Muscle of leg (tissue), 11 donors: ENCODE data around the gene VSIG10L2. TPM values are rescaled to one million over a fixed set of nuclear protein-coding genes. Genes with fewer than 3 reads are reported as not detected.

Experiments used
- DNase-seq: peaks from one replicate; pipeline ENCODE4 v3.0.0; 2013
- H3K27ac ChIP-seq: one replicate; pipeline ENCODE4 v1.5.1; 2013; ENCODE audit warnings: mild to moderate bottlenecking, low read length, control low read depth
- H3K27me3 ChIP-seq: one replicate; pipeline ENCODE4 v1.6.1; 2013; ENCODE audit warnings: low read length; ENCODE audit not compliant: control insufficient read depth, insufficient read depth
- H3K36me3 ChIP-seq: one replicate; pipeline ENCODE4 v1.6.1; 2013; ENCODE audit warnings: low read length; ENCODE audit not compliant: control insufficient read depth, insufficient read depth
- H3K4me1 ChIP-seq: one replicate; pipeline ENCODE4 v1.6.1; 2013; ENCODE audit warnings: low read length; ENCODE audit not compliant: control insufficient read depth, insufficient read depth
- H3K4me3 ChIP-seq: one replicate; pipeline ENCODE4 v1.5.1; 2013; ENCODE audit warnings: low read length, control low read depth
- H3K9me3 ChIP-seq: replicated peaks from 2 replicates; pipeline ENCODE4 v1.6.1; 2013; ENCODE audit warnings: low read depth, low read length; ENCODE audit not compliant: control insufficient read depth
- WGBS: methylation state at CpG from one replicate; pipeline ENCODE4 v1.1.5; 2013; ENCODE audit warnings: missing lambda C conversion rate; ENCODE audit not compliant: insufficient coverage; 5-methylcytosine and 5-hydroxymethylcytosine counted together
- polyA plus RNA-seq, 8 donors: library from polyadenylated mRNA; unstranded; fragments of 120-200 nt; gene quantifications; one replicate each; pipeline versions ENCODE4 v1.2.1 to v1.2.3, GENCODE V29; 2013; ENCODE audit warnings: inconsistent platforms in 1 of 8, low replicate concordance in 1 of 8; ENCODE audit not compliant: insufficient read length in 8 of 8, insufficient read depth in 1 of 8
- total RNA-seq: library from RNA; stranded (reverse); fragments of 120-200 nt; gene quantifications from one replicate; pipeline ENCODE4 v1.2.4, GENCODE V29; 2013

VSIG10L2 gene
- total and polyA plus RNA-seq, 9 donors: 0.03 to 0.27 (median 0.04) TPM; not detected in 6

- peak; percentile 93 for DNase-seq
- H3K4me3 ChIP-seq: no peak overlapping the region
- WGBS: 17% methylated on average over 1 of the region's 4 CpGs
- peak overlapping the region; percentile 47 for H3K27ac ChIP-seq
- no peaks in the 10 kb centered on the region for H3K27me3 ChIP-seq
- H3K36me3 ChIP-seq: no peaks in the 10 kb centered on the region
- peaks cover 2% of the 10 kb centered on the region for H3K9me3 ChIP-seq
- H3K4me1 ChIP-seq: peaks cover 47% of the 10 kb centered on the region
These were observed 6.7 kb upstream of the VSIG10L2 start for GRCh38 chr11:125939081-125939521.

DNA sequence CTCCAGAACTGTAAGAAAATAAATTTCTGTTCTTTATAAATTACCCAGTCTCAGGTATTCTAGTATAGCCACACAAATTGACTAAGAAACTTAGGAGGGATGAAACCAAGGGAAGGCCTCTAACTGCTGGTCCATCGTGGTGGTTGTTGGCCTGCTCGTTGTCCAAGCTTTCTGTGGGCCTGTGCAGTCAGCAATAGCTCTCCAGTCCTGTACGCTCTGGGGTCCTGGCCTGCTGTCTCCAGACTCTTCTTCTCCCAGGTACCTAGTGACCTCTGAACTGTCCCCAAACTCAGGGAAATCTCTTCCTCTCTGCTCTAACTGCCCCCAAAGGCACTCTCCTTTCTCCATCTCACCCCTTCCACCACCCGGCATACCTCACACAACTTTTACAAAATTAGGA lies 5.7 kb upstream of the VSIG10L2 start:
- no peak overlapping the region for H3K4me3 ChIP-seq
- peaks cover 50% of the 10 kb centered on the region for H3K4me1 ChIP-seq
- H3K9me3 ChIP-seq: no peaks in the 10 kb centered on the region
- no peaks in the 10 kb centered on the region for H3K27me3 ChIP-seq
- no peak for DNase-seq
- WGBS: 89% methylated on average over 3 of the region's 4 CpGs
- H3K27ac ChIP-seq: no peak overlapping the region
- no peaks in the 10 kb centered on the region for H3K36me3 ChIP-seq

DNA sequence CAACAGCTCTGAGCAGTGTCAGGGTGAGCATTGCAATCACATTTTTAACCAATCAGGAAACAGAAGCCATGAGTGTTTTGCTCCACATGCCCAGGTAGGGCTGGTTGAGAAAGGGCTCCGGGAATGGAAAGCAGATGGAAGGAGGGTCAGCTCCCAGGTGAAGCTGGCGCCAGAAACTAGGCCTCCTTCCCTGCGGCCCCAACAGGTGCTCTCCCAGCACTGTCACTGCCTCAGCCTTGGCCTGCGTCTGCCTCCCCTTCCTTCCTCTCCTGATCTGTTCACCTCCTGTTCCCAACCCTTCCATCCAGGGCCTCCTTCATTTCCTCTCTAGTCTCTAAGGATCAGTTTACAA lies 4.6 kb upstream of the VSIG10L2 start:
- 29% methylated on average over 3 of the region's 4 CpGs for WGBS
- DNase-seq: no peak
- no peak overlapping the region for H3K4me3 ChIP-seq
- peaks cover 5% of the 10 kb centered on the region for H3K27me3 ChIP-seq
- H3K36me3 ChIP-seq: no peaks in the 10 kb centered on the region
- H3K27ac ChIP-seq: peak overlapping the region; percentile 79
- no peaks in the 10 kb centered on the region for H3K9me3 ChIP-seq
- H3K4me1 ChIP-seq: peaks cover 42% of the 10 kb centered on the region

GRCh38 chr11:125941619-125942611 lies 3.9 kb upstream of the VSIG10L2 start:
- no peaks in the 10 kb centered on the region for H3K36me3 ChIP-seq
- H3K4me3 ChIP-seq: no peak overlapping the region
- peaks cover 5% of the 10 kb centered on the region for H3K27me3 ChIP-seq
- H3K27ac ChIP-seq: peak overlapping the region; percentile 79
- no peaks in the 10 kb centered on the region for H3K9me3 ChIP-seq
- H3K4me1 ChIP-seq: peaks cover 42% of the 10 kb centered on the region
- WGBS: 18% methylated on average over 19 of the region's 20 CpGs
- peak; percentile 90 for DNase-seq

GRCh38 chr11:125942771-125943428 lies 2.9 kb upstream of the VSIG10L2 start:
- H3K4me1 ChIP-seq: peaks cover 42% of the 10 kb centered on the region
- DNase-seq: no peak
- H3K27ac ChIP-seq: no peak overlapping the region
- H3K9me3 ChIP-seq: no peaks in the 10 kb centered on the region
- H3K36me3 ChIP-seq: no peaks in the 10 kb centered on the region
- H3K27me3 ChIP-seq: peaks cover 5% of the 10 kb centered on the region
- WGBS: 78% methylated on average over 9 of the region's 12 CpGs
- no peak overlapping the region for H3K4me3 ChIP-seq

- peaks cover 5% of the 10 kb centered on the region for H3K27me3 ChIP-seq
- 80% methylated on average over 5 of the region's 9 CpGs for WGBS
These were observed 2.0 kb upstream of the VSIG10L2 start for GRCh38 chr11:125943661-125944349.

GRCh38 chr11:125944350-125945010 lies 1.4 kb upstream of the VSIG10L2 start:
- no peaks in the 10 kb centered on the region for H3K36me3 ChIP-seq
- H3K27me3 ChIP-seq: peaks cover 5% of the 10 kb centered on the region
- 75% methylated on average over 5 of the region's 13 CpGs for WGBS
- no peak for DNase-seq
- peaks cover 29% of the 10 kb centered on the region for H3K4me1 ChIP-seq
- no peak overlapping the region for H3K4me3 ChIP-seq
- no peaks in the 10 kb centered on the region for H3K9me3 ChIP-seq
- no peak overlapping the region for H3K27ac ChIP-seq

More at GRCh38 chr11:125943661-125944349, 2.0 kb upstream of the VSIG10L2 start:
- Histone ChIP-seq H3K9me3 (no peaks in the 10 kb centered on the region), H3K27ac (no peak overlapping the region), H3K4me3 (no peak overlapping the region), H3K36me3 (no peaks in the 10 kb centered on the region), H3K4me1 (peaks cover 36% of the 10 kb centered on the region)
- no peak for DNase-seq

DNA sequence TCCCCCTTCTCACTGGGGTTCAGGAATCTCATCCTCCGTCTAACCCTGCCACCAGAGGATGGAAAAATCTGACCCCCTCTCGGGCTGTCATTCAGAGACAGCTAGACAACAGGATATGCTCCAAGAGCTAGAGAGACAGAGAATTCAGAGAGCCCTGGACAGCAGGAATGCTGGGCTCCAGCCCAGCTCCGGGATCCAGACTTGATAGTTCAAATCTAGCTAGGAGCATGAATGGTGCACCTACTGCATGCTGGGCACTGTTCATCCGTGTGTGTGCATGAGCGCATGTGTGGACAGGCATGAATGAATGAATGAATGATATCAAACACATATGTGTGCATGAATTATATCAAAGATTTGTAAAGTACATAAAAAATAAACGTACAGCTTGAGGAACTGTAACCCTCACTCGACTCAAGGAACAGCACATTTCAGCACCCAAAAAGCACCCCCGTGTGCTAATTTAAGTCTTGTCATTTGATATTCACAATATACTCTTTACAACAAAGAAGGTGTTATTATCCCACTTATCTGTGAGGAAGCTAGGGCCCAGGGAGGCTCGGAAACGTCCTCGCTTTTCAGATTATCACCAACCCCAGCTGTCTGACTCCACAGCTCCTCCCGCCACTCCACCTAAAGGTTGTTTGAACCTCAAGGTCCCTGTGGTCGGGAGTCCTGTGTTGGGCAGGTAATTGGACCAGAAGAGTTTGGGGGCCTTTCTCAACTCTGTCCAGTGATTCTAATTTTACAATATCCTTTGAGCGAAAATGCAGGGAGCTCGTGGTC lies 640 bp upstream of the VSIG10L2 start:
- Histone ChIP-seq H3K4me1 (peaks cover 27% of the 10 kb centered on the region), H3K4me3 (no peak overlapping the region), H3K27ac (no peak overlapping the region), H3K36me3 (no peaks in the 10 kb centered on the region), H3K9me3 (no peaks in the 10 kb centered on the region), H3K27me3 (peaks cover 5% of the 10 kb centered on the region)
- 48% methylated on average over 3 of the region's 15 CpGs for WGBS
- no peak for DNase-seq

GRCh38 chr11:125946712-125947418 lies 1.0 kb downstream of the VSIG10L2 start:
- no peak overlapping the region for H3K4me3 ChIP-seq
- no peaks in the 10 kb centered on the region for H3K9me3 ChIP-seq
- H3K27me3 ChIP-seq: peaks cover 6% of the 10 kb centered on the region
- DNase-seq: no peak
- H3K36me3 ChIP-seq: no peaks in the 10 kb centered on the region
- 83% methylated on average over 8 of the region's 14 CpGs for WGBS
- peaks cover 30% of the 10 kb centered on the region for H3K4me1 ChIP-seq
- no peak overlapping the region for H3K27ac ChIP-seq
